HG02678 (cell line): Measurements from ENCODE around the gene DNM1.

Experiments
- ATAC-seq: cut with Tn5 transposase; IDR thresholded peaks from one replicate; pipeline ENCODE4 v1.9.1; 2021; ENCODE audit warnings: mild to moderate bottlenecking, moderate library complexity; ENCODE audit not compliant: unreplicated experiment

Gene DNM1

DNA sequence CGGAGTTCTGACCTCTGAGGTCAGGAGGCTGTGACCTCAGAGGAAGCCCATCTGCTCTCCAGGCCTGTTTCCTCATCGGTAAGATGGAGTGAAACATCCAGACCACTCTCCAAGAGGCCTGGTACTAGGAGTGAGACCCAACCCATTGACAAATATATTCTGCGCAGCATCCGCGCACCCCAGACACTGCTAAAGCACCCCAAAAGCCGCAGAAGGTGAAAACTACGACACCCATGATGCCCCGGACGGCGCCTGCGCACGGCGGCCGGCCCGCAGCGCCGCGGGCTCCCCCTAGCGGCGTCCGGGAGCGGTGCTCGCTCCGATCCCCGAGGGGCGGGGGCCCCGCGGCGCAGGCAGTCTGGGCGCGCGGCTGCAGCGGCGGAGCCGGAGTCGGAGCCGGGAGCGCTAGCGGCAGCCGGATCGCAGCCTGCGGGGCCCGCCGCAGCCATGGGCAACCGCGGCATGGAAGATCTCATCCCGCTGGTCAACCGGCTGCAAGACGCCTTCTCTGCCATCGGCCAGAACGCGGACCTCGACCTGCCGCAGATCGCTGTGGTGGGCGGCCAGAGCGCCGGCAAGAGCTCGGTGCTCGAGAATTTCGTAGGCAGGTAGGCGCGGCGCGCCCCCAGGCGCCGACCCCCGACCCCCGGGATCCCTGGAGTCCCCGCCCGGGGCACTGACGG, at the start of gene DNM1:
DNM1 (plus strand) TSS at position 356 of the 683 bp plus-strand sequence; CDS start at position 448, 92 bp downstream.
- ATAC-seq: peak; percentile 81

GRCh38 chr9:128153947-128154695, 49.1 kb upstream of the DNM1 start:
- no peak for ATAC-seq

GRCh38 chr9:128155736-128156500, 47.3 kb upstream of the DNM1 start:
- no peak for ATAC-seq

DNA sequence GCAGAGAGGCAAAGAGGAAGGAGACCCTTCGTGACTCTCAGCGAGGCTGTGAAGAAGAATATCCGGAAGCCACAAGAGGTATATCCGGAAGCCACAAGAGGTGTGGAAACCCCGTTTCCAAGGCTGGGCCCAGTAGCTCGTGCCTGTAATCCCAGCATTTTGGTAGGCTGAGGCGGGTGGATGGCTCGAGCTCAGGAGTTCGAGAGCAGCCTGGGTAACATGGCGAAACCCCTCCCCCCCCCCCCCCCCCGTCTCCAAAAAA, 43.7 kb upstream of the DNM1 start:
- ATAC-seq: no peak

- peak; percentile 78 for ATAC-seq
Measured at GRCh38 chr9:128159784-128160602, 43.2 kb upstream of the DNM1 start, which contains the start of gene BBLN. Gene BBLN (plus strand): TSS chr9:128160265. CDS start chr9:128160408, 143 bp downstream.

GRCh38 chr9:128160603-128160987, 42.6 kb upstream of the DNM1 start:
- ATAC-seq: peak; percentile 7

- ATAC-seq: no peak
Measured at GRCh38 chr9:128161215-128161902, 41.8 kb upstream of the DNM1 start.

DNA sequence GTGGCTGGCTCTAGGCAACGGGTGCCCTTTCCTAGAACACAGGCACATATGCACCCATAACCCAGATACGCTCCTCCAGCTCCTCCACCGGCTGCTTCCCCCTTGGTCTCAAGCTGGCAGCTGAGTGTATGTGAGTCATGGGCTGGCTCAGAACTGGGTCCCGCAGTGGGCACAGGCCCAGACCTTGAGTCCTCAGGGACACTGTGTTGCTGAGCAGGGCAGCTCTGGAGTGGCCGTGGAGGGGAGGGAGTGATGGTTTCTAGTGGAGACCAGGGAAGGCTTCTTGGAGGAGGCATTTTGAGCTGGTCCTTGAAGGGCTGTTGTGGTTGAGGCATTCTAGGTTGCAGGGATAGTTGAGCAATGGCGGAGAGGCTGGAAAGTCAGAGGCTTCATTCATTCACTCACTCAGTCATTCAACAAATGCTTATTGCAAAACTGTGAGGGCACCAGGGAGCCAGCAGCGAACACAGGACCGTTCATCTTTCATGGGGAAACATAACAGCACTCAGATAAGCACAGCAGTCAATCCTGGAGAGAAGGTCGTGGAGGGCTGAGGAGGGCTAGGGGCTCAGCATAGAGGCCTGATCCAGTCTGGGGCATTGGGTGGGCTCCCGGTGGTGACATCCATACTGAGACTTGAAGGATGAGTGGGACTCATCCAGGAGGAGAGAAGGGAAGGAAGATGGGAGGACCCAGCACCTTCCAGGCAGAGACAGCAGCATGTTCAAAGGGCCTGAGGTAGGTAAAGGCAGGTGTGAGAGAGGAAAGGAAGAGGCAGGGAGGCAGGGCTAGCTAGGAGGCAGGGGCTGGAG, 40.8 kb upstream of the DNM1 start:
- no peak for ATAC-seq

- no peak for ATAC-seq
Measured at GRCh38 chr9:128163027-128163515, 40.1 kb upstream of the DNM1 start.

- no peak for ATAC-seq
Measured at GRCh38 chr9:128163523-128164306, 39.5 kb upstream of the DNM1 start.

DNA sequence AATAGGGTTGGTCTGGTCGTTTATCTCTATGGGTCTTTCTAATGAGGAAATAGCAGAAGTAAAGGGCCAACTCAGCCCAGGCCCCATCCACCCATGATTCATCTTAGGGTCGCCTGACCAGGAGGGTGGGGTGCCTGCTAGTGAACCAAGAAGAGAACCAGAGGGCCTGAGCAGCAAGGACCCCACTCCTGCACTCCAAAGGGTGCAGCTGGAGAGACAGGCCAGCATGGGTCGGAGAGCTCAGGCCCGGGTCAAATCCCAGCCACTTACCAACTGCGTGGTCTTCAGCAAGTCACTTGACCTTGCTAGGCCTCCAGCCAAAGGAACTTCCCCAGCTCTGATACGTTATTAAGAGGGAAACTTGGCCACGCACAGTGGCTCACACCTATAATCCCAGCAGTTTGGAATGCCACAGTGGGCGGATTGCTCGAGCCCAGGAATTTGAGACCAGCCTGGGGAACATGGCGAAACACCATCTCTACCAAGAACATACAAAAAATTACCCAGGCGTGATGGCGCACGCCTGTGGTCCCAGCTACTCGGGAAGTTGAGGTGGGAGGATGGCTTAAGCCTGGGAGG, 38.8 kb upstream of the DNM1 start:
- ATAC-seq: no peak

DNA sequence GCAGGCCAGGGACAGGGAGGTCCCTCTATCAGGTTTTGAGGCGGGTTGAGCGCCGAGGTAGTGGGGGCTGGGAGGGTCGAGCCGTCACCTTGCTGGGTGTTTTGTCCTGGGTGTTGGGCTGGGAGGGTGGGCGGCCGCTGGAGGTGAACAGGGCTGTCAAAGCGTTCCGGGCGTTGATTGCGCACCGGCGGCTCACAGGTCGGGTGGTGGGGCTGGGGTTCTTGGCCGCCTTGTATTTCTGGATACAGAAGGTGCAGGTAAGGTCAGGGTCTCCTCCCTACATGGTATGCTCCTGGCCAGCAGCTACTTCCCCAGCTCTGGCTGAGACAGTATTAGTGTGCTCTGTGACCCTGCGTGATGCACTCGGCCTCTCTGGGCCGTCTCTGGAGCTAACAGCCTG, 37.0 kb upstream of the DNM1 start:
- no peak for ATAC-seq

- ATAC-seq: no peak
Measured at GRCh38 chr9:128167209-128167608, 36.0 kb upstream of the DNM1 start.

GRCh38 chr9:128168731-128169308, 34.4 kb upstream of the DNM1 start:
- no peak for ATAC-seq

DNA sequence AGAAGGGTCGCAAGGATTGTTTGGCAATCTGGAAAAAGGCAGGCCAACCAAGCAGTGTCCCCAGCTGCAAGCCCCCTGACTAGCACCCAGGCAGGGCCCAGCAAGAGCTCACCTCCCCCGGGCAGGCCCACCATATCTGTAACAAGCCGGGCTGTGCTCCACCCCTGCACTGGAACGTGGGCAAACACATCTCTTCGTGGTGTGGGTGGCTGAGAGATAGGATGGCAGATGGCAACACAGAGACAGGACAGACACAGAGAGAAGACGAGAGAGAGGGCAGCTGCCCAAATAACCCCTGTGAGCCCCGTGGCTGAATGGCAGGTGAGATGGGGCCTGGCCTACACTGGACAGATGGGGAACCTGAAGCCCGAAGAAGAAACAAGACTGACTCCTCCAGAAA, 33.7 kb upstream of the DNM1 start:
- no peak for ATAC-seq

DNA sequence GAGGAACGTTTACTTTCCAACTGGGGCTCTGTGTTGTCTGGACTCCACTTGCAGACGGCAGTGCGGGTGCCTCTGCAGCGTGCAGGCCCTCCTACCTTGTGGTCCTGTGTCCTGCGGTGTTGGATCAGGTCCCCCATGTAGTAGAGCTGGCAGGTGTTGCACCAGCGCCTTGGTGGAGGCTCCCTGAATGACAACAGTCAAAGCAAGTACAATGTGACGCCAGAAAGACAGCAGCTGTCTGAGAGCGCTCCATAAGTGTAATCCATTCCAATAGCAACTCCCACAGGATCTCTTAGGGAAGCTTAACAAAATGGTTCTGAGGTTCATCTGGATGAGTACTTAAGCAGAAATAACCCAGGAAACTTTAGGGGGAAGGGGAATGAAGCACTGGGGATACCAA, 33.3 kb upstream of the DNM1 start:
- ATAC-seq: no peak

GRCh38 chr9:128174062-128174461, 29.1 kb upstream of the DNM1 start:
- ATAC-seq: no peak

- no peak for ATAC-seq
Measured at GRCh38 chr9:128175102-128175563, 28.0 kb upstream of the DNM1 start.
